ENCODE results near the gene IL22RA2.

The IL22RA2 gene

DNA sequence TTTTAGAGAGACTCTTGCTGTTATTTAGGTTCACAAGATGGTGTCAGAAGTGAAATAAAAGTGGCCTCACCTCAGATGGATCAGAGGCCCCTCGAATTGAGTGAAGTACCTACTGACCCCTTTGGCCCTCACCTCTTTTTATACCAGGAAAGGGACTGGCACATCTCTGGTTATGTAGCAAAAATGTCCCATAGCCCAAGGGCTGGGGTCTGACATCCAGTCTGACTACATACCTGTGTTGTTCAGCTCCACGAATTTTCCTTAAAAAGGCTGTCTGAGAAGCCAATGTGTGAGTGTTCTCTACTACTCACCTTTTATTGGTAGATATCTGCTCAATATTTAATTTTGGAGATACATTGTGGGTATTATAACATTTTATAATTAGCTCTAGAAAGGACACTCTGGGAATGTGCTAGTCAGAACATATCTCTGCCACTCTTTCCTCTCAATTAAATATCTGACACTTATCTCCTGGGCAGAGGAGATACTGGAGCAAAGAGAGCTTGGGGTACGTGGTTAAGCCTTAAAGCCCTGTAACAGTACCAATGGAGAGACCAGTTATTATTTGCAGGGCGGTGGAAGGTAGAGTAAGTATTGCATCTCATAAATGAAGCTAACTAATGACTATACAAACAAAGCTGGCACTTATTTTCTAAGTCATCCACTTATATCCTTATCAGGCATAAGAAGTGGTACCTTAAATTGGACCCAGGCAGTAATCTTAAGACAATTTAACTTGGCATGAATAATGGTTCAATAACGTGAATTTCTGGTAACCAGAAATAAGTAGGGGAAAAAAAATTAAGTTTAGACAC is 20.0 kb upstream of the IL22RA2 start:
- DNase-seq = no peak

DNA sequence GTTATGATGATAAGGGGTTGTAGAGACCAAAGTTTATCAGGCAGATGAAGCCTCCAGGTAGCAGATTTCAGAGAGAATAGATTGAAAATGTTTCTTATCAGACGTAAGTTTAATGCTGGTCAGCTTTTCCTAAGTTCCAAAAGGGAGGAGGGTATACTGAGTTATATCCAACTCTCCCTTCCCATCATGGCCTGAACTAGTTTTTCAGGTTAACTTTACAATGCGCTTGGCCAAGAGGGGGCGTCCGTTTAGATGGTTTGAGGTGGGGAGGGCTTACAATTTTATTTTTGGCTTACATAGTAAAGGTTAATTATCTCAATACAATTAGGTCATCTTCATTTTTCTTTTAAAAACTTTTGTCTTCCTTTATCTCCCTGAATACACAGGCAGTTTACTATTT is 19.4 kb upstream of the IL22RA2 start:
- no peak for DNase-seq

DNA sequence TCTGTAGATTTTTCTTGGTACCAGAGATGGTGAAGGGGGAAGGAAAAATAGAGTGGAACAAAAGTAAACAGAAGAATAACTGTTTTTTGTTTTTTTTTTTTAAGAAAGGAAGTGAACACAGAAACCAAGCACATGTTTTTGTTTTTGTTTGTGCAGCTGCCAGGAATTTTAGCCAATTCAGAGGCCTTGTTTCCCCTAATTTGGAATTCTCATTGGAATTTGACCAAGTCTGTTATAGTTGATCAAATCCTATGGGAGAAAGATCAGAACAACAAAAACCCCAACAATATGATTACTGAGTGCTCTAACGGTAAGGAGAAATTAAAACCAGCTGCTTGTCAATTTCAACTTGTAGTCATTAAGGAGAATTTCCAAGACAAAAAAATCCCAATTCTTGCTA is 18.2 kb upstream of the IL22RA2 start:
- no peak for DNase-seq

DNA sequence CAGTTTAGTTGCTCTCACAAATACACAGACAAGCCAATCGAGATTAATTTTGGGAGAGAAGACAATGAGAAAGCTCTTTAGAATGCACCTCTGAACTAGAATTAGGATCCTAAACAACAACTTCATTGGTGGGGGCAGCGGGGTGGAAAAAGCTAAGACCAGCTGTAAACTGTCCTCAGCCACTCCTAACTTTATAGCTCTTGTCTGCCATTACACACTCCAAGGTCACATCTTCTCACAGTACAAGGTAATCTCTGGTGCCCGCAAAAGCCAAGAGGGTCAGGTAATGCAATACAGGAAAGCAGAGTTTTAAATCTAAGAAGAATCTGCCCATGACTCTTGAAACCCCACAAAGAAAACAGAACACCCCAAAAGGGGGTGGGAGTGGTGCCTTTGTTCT is 17.8 kb upstream of the IL22RA2 start:
- no peak for DNase-seq

DNA sequence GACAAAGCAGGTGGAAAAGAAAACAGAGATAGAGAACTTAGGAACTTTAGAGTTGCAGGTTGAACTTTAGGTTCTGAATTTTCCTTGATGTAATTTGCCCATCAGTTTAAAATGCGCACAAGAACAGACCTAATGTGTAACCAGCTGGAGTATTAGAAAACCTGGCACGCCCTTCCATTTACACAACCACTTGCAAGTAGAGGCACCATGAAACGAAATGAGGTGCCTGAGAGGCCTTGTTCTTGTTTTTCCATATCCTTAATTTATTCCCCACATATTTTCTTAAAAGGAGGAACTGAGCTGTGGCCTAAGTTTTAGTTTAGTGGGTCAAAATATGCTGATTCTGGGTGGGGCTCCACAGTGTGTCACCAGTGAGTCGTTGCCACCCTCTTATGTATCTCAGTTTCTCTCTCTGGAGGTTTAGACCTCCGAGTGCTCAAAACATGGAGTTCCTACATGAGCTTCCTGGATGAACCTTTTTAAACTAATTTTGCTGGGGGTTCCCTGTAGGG is 17.2 kb upstream of the IL22RA2 start:
- no peak for DNase-seq

- DNase-seq = no peak
These were observed 15.4 kb upstream of the IL22RA2 start for GRCh38 chr6:137188855-137189254.

DNA sequence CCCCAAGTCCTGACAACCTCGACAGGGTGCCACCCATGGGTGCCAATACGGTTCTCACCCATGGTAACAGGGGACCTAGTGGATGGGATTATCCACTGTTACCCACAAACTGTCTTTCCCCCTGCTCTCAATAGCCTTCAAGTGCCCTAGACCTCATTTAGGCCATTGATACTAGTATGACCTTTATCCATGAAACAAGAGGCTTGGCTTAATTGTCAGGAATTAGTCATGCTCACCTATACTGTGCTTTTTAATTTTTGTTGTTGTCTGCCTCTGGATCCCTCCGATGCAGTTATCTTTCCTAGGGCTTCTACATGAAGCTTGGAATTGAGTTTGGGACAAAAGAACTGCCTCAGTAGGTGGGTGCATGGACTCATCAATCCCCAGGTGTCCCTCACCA is 11.8 kb upstream of the IL22RA2 start:
- no peak for DNase-seq

GRCh38 chr6:137182654-137183073 is 9.2 kb upstream of the IL22RA2 start:
- no peak for DNase-seq

DNA sequence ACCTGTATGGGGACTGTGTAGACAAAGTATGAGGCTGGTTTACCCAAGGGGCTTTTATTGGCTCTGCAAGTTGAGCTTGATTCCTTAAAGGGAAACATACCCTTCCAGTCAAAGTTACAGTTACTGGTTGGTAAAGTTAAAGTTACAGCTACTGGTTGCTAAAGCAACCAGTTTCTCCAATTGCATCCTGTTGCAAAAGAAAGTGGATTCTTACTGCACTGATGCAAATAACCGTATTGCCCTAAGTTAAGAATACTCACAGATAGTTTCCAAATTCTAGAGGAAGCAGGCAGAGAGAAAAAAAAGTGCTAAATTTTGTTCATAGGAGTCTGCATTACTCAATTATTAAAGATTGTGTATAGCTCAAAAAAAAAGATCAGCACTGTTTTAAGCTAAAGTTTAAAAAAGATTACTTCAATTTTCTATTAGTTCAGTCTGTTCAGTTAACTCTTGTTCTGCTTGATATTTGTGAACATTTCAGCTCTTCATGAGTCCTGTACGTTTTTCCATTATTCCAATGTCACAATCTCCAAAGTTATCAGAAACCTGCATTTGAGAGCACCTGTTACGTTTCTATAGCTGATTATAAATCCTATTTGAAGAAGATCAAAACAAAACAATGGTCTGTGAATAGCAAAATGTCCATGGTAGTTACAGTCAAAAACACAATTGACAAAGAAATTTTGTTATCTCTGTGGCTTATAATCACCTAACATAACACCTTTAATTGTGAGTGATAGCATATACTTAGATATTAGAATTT is 8.6 kb upstream of the IL22RA2 start:
- DNase-seq = no peak

DNA sequence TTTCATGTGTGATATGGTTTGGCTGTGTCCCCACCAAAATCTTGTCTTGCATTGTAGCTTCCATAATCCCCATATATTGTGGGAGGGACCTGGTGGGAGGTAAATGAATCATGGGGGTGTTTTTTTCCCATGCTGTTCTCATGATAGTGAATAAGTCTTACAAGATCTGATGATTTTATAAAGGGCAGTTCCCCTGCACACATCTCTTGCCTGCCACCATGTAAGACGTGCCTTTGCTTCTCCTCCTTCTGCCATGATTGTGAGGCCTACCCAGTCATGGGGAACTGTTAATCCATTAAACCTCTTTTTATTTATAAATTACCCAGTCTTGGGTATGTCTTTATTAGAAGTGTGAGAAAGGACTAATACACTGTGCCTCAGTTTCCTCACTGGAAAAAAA is 4.2 kb upstream of the IL22RA2 start:
- no peak for DNase-seq

DNA sequence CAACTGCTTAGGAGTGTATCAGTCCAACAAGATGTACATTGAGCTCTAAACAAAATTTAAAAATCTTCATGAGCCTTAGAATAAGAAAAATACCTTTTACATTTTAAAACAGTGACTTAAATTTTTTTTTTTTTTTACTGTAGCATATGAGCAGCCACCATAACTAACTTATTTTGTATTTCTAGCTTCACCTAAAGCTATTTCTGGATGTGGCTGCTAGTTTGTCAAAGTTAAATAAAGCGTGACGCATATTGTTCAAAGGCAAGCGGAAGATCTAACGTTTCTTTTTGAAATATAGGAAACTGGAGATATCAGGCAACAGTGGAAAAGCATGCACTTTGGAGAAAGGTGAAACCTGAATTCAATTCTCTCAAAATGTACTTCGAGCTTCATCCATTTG is 3.3 kb upstream of the IL22RA2 start:
- DNase-seq = no peak

- DNase-seq = no peak
These were observed 2.4 kb upstream of the IL22RA2 start for GRCh38 chr6:137175868-137176245.

- DNase-seq = no peak
These were observed 1.9 kb upstream of the IL22RA2 start for GRCh38 chr6:137175157-137175867.

DNA sequence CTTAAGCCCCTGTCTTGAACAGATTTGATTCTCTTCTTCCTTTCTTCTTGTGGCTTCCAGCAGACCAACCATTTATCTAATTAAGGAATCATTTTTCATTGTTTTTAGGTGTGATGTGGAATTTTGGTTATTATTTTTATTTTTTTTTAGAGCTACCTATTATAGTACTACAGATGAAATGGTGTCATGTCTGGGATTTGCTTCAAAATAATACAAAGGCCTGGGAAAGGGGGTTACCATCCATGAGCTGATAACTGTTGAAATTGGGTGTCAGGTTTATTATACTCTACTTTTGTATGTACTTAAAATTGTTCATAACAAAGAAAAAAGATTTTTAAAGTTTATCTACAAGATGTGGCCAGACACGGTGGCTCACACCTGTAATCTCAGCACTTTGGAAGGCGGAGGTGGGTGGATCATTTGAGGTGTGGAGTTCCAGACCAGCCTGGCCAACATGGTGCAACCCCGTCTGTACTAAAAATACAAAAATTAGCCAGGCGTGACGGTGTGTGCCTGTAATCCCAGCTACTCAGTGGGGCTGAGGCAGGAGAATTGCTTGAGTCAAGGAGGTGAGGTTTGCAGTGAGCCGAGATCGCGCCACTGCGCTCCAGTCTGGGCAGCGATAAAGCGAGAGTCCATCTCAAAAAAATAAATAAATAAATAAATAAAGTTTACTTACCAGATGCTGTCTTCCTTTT is 561 bp downstream of the IL22RA2 start:
- DNase-seq = no peak

- peak; percentile 13 for DNase-seq
These were observed 1.4 kb downstream of the IL22RA2 start for GRCh38 chr6:137171824-137172733.

DNA sequence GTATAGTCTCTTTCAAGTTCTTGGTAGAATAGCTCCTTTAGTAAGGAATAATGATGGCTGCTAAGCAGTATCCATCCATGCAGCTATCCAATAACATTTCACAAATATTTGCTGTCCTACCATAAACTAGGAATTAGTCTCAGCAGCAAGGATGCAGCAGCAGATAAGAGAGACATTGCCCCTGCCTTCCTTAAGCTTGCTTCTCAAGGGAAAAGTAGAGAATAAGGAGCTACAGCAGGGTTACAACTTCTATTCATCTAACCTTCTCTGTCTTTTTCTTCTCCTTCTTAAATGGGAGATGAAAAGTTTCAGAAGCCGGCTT is 2.4 kb downstream of the IL22RA2 start:
- DNase-seq = no peak

- no peak for DNase-seq
These were observed 3.0 kb downstream of the IL22RA2 start for GRCh38 chr6:137170266-137171052.

DNA sequence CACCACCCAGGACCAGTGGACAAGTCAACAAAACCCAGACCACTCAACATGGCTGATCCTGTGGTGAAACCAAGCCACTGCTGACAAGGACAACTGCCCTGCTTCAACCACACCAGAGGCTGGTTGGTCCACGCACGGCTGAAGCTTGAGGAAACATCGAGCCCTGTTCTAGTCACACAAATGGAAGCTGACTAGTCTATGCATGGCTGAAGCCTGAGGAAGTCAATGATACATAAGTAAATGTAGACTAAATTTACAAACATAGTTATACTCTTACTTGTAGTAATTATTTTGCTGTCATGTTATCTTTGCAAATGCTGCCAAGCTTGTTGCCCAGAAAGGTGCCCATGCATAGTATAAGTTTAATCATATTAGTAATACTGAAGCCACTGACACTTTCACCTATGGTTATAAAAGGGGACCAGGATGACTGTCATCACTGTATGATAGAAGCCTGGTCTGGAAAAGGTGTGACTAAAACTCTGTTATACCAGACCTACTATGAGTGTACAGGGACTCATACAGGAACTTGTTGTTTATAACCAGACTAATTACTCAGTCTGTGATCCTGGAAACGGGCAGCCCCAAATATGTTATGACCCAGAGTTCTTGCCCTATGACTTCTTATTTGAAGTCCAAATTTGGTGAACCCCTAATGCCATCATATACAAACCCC is 5.6 kb downstream of the IL22RA2 start:
- DNase-seq = no peak

DNA sequence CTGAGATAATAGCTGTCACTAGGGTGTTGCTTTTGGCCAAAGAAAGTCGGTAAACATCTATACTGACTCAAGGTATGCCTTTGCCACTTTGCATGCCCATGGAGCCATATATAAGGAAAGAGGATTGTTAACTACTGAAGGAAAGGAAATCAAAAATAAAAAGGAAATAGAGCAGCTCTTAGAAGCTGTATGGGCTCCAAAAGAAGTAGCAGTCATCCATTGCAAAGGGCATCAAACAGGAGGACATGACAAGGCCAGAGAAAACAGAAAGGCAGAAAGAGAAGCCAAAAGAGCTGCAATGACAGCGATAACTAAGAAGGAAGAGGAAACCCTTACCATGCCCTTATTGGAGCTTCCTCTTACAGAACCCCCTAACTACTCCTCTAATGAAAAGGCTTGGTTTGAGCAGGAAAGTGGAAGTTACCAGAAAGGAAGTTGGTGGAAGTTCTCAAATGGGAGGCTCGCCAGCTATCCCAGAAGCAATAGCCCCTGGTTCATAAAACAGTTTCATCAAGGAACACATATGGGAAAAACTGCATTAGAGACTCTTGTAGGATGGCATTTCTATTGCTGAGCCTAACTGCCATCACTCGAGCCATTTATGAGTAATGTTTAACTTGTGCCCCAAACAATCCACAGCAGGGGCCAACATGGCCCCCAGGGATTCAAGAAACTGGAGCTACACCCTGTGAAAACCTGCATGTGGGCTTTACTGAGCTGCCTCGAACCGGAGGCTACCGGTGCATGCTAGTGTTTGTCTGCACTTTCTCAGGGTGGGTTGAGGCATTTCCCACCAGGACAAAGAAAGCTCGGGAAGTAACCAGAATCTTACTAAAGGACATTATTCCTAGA is 7.0 kb downstream of the IL22RA2 start:
- DNase-seq = no peak

Measured in CD4-positive, alpha-beta T cell treated with Interferon gamma for 1 hour (primary cell).